Muscle layer of duodenum (tissue), 2 donors: ENCODE data around the gene CEP112.
"Not testable (repeated sequence)": the region's sequence is repeated elsewhere in the genome, so short reads cannot be mapped to it uniquely, and the experiment has no call there.

Experiments used
- H3K27ac ChIP-seq: one replicate; pipeline ENCODE4 v1.7.0; 2013; ENCODE audit warnings: mild to moderate bottlenecking, low read length
- H3K27me3 ChIP-seq: one replicate; pipeline ENCODE4 v1.7.0; 2013; ENCODE audit warnings: low read depth, mild to moderate bottlenecking, control low read depth, low read length
- H3K36me3 ChIP-seq, 2 donors: one replicate each; pipeline ENCODE4 v1.7.0; 2013; ENCODE audit warnings: low read length in 2 of 2, control low read depth in 1 of 2, mild to moderate bottlenecking in 1 of 2; ENCODE audit not compliant: insufficient read depth in 2 of 2, control insufficient read depth in 1 of 2
- H3K4me1 ChIP-seq, 2 donors: one replicate each; pipeline ENCODE4 v1.7.0; 2013; ENCODE audit warnings: low read length in 2 of 2, mild to moderate bottlenecking in 2 of 2, control low read depth in 1 of 2, moderate library complexity in 1 of 2; ENCODE audit not compliant: insufficient read depth in 2 of 2, control insufficient read depth in 1 of 2
- H3K4me3 ChIP-seq, 2 donors: one replicate each; pipeline ENCODE4 v1.7.0; 2013; ENCODE audit warnings: low read length in 2 of 2, low read depth in 1 of 2, mild to moderate bottlenecking in 1 of 2
- H3K9me3 ChIP-seq, 2 donors: one replicate each; pipeline ENCODE4 v1.7.0; 2013; ENCODE audit warnings: low read length in 2 of 2, control low read depth in 1 of 2, mild to moderate bottlenecking in 1 of 2; ENCODE audit not compliant: control insufficient read depth in 1 of 2
- donor health status: healthy.

Gene CEP112

GRCh38 chr17:66098040-66098439 is 93.9 kb downstream of the CEP112 start:
- H3K36me3 ChIP-seq, result peaks cover 0 to 11% of the 10 kb centered on the region in 2 donors
- H3K4me3 ChIP-seq, result no peak overlapping the region
- no peaks in the 10 kb centered on the region for H3K4me1 ChIP-seq
- no peak overlapping the region for H3K27ac ChIP-seq
- H3K27me3 ChIP-seq, result no peaks in the 10 kb centered on the region
- H3K9me3 ChIP-seq, result no peaks in the 10 kb centered on the region

GRCh38 chr17:66094727-66095126 is 97.2 kb downstream of the CEP112 start:
- Histone ChIP-seq H3K9me3 (peaks cover 0 to 3% of the 10 kb centered on the region in 2 donors), H3K4me3 (no peak overlapping the region), H3K36me3 (peaks cover 0 to 22% of the 10 kb centered on the region in 2 donors), H3K27me3 (no peaks in the 10 kb centered on the region), H3K27ac (no peak overlapping the region), H3K4me1 (no peaks in the 10 kb centered on the region)

GRCh38 chr17:66091445-66092080 is 100.4 kb downstream of the CEP112 start:
- Histone ChIP-seq H3K36me3 (peaks cover 0 to 30% of the 10 kb centered on the region in 2 donors), H3K4me3 (no peak overlapping the region), H3K9me3 (peaks cover 0 to 11% of the 10 kb centered on the region in 2 donors), H3K4me1 (no peaks in the 10 kb centered on the region), H3K27me3 (no peaks in the 10 kb centered on the region), H3K27ac (no peak overlapping the region)

GRCh38 chr17:66089764-66090163 is 102.2 kb downstream of the CEP112 start:
- peaks cover 0 to 19% of the 10 kb centered on the region in 2 donors for H3K36me3 ChIP-seq
- H3K4me1 ChIP-seq, result no peaks in the 10 kb centered on the region
- H3K27me3 ChIP-seq, result no peaks in the 10 kb centered on the region
- peaks cover 0 to 11% of the 10 kb centered on the region in 2 donors for H3K9me3 ChIP-seq
- H3K27ac ChIP-seq, result no peak overlapping the region
- H3K4me3 ChIP-seq, result no peak overlapping the region

- Histone ChIP-seq H3K27ac (no peak overlapping the region), H3K9me3 (peaks cover 0 to 11% of the 10 kb centered on the region in 2 donors), H3K36me3 (peaks cover 0 to 19% of the 10 kb centered on the region in 2 donors), H3K4me3 (no peak overlapping the region), H3K27me3 (no peaks in the 10 kb centered on the region), H3K4me1 (no peaks in the 10 kb centered on the region)
Observed at GRCh38 chr17:66088173-66088572, 103.8 kb downstream of the CEP112 start.

- H3K27me3 ChIP-seq, result no peaks in the 10 kb centered on the region
- H3K27ac ChIP-seq, result no peak overlapping the region
- H3K9me3 ChIP-seq, result peaks cover 0 to 11% of the 10 kb centered on the region in 2 donors
Observed at GRCh38 chr17:66087073-66087472, 104.9 kb downstream of the CEP112 start.

GRCh38 chr17:66085221-66085620 is 106.7 kb downstream of the CEP112 start:
- Histone ChIP-seq H3K36me3 (peaks cover 0 to 11% of the 10 kb centered on the region in 2 donors), H3K4me1 (no peaks in the 10 kb centered on the region), H3K27me3 (no peaks in the 10 kb centered on the region), H3K27ac (no peak overlapping the region), H3K4me3 (no peak overlapping the region), H3K9me3 (peaks cover 0 to 11% of the 10 kb centered on the region in 2 donors)

More at GRCh38 chr17:66087073-66087472, 104.9 kb downstream of the CEP112 start:
- H3K36me3 ChIP-seq, result peaks cover 0 to 19% of the 10 kb centered on the region in 2 donors
- no peaks in the 10 kb centered on the region for H3K4me1 ChIP-seq
- H3K4me3 ChIP-seq, result no peak overlapping the region

- H3K4me1 ChIP-seq, H3K9me3 ChIP-seq, H3K27ac ChIP-seq, H3K4me3 ChIP-seq, H3K36me3 ChIP-seq, H3K27me3 ChIP-seq: not testable (repeated sequence)
Observed at GRCh38 chr17:66080670-66081069, 111.3 kb downstream of the CEP112 start.

GRCh38 chr17:66076546-66077190 is 115.3 kb downstream of the CEP112 start:
- Histone ChIP-seq H3K4me1 (no peaks in the 10 kb centered on the region), H3K27ac (no peak overlapping the region), H3K9me3 (peaks cover 0 to 3% of the 10 kb centered on the region in 2 donors), H3K36me3 (no peaks in the 10 kb centered on the region), H3K4me3 (no peak overlapping the region), H3K27me3 (no peaks in the 10 kb centered on the region)

GRCh38 chr17:66073384-66073783 is 118.5 kb downstream of the CEP112 start:
- no peaks in the 10 kb centered on the region for H3K27me3 ChIP-seq
- H3K27ac ChIP-seq, result no peak overlapping the region
- no peak overlapping the region for H3K4me3 ChIP-seq
- H3K36me3 ChIP-seq, result no peaks in the 10 kb centered on the region
- H3K4me1 ChIP-seq, result no peaks in the 10 kb centered on the region
- H3K9me3 ChIP-seq, result peaks cover 0 to 3% of the 10 kb centered on the region in 2 donors

- Histone ChIP-seq H3K27me3 (no peaks in the 10 kb centered on the region), H3K27ac (no peak overlapping the region)
Observed at GRCh38 chr17:66063686-66064085, 128.2 kb downstream of the CEP112 start.

More at GRCh38 chr17:66063686-66064085, 128.2 kb downstream of the CEP112 start:
- Histone ChIP-seq H3K4me1 (no peaks in the 10 kb centered on the region), H3K36me3 (peaks cover 0 to 22% of the 10 kb centered on the region in 2 donors), H3K4me3 (no peak overlapping the region), H3K9me3 (peaks cover 0 to 4% of the 10 kb centered on the region in 2 donors)
